HG03066 (cell line): ENCODE results near the gene SERPINH1.

ENCODE experiments used
- ATAC-seq: cut with Tn5 transposase; IDR thresholded peaks from one replicate; pipeline ENCODE4 v1.9.1; 2021; ENCODE audit warnings: low read depth; ENCODE audit not compliant: unreplicated experiment

Gene SERPINH1

DNA sequence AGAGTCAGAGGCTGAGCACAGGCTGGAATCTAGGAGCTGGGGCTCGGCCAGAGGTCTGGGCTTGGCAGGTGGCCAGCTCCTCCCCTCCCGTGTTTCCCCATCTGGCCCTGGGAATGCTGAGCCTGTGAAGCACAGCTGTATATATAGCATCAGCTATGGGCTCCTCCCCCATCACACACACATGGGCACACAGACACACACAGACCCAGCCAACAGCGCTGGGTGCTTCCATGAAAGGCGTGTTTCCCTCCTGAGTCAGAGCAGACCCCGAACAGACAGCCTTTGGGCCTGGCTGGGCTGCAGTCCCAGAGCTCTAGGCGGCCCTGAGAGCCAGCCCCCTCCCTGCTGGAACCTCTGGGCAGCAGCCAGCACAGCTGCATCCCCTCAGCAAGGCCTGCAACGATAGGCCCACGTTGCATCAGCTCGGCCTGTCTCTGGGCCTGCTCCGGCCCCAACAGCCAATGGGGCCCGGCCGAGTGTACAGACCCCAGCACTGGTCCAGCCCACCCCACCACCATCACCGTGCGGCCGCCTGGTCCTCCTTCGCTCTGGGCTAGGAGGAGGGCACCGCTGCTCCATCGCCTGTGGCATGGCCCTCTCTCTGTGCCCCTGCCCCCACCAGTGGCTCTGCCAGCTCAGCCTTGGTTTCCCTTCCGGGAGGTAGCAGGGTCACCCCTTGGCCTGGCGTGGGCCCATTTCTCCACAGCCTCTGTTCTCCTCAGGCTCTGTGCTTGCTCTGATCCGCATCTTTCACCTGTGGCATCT, 7.6 kb upstream of the SERPINH1 start:
- ATAC-seq = no peak

- no peak for ATAC-seq
Measured at GRCh38 chr11:75555079-75555811, 6.8 kb upstream of the SERPINH1 start.

DNA sequence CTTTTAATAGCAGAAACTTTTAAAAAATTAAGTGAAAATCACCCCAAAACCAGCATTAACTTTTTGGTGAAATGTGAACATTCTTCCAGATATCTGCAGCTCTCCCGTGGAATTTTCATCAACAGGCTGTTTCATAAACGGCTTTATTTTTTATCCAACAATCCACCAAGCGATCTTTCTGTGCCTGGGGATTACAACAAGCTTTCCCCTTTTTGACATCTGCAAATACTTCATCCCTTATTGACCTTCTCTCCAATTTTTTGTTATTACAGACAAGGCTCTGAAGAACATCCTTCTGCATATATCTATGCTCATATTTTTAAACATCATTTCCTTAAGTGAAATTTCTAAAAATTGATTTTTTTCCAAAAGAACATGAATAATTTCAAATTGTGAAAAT, 5.8 kb upstream of the SERPINH1 start:
- ATAC-seq = no peak

DNA sequence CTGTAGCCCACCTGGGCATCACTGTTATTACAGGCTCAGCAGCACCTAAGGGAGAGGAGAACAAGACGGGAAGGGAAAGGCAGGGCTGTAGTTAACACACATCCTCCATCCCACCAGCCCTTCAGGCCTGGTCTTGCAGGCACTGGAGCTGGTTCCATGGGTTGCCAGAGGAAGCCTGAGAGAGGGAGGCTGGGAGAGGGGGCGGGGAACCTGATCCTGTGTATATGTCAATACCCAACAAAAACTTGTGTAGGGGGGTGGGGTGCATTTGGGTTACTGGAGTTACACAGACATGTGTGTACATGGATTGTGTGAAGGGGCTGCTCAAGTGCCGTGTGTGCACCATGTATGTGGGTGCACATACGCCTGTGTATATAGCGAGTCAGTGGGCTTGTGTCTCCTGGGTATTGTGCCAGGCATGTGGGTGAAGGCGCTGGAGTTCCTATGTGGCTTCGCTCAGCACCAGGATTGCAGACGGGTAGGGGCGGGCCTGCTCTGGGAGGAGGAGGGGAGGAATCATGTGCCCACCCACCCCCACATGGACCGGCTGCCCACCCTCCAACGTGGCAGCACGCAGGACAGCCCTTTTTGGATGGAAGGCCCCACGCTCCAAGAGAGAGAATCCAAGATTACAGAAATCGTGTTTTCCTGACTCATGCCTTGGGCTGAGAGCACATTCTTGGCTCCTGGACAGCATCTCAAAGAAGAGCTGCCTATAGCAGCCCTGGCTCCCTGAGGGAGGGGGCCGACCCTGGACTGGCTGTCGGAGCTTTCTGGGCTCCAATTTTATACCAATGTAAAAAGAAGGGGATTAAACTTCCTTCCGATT, 4.2 kb upstream of the SERPINH1 start:
- no peak for ATAC-seq

- ATAC-seq = no peak
Measured at GRCh38 chr11:75558939-75559843, 2.9 kb upstream of the SERPINH1 start.

DNA sequence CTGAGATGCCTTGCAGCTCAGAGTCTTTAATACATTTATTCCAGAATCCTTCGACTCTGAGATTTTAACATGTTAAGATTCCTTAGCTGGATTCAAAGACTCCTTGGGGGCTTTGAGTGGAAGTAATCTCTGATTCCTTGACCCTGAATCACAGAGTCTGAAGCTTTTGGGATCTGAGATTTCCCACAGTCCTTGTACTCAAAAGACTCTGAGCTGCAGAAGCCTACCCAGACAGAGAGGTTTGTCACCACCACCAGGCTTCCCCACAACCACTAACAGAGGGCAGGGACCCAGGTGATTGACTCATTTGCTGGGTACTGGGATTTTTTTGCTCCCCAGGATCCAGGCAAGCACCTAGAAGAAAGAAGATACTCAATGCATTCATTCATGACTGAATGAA, 1.4 kb upstream of the SERPINH1 start:
- ATAC-seq = no peak

DNA sequence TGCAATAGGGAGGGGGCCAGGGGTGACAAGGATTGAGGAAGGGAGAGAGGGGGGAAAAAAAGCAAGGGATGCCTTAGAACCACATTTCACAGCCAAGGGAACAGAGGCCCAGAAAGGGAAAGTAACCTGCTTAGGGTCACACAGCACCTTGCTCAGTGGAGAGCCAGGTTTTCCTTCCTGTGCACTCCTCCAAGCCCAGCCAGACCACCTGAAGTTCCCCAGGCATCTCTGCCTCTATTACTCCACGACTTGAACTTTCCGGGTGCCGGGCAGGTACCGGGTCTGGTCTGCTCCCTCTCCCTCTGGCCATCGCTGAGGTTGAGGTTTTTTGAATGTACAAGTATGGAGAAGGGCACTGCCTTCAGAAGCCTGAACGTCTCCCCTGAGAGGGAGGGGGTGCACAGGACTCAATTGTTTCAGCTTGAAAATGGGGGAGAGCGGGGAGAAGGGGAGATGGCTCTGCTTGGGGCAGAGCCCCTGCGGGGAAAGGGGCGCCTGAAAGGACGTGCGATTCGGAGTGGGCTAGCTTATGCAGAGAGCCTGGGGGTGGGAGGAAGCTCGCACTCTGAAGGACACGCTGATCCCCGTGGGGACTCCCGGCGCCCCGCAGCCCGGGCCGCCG, 516 bp upstream of the SERPINH1 start:
- ATAC-seq = no peak

DNA sequence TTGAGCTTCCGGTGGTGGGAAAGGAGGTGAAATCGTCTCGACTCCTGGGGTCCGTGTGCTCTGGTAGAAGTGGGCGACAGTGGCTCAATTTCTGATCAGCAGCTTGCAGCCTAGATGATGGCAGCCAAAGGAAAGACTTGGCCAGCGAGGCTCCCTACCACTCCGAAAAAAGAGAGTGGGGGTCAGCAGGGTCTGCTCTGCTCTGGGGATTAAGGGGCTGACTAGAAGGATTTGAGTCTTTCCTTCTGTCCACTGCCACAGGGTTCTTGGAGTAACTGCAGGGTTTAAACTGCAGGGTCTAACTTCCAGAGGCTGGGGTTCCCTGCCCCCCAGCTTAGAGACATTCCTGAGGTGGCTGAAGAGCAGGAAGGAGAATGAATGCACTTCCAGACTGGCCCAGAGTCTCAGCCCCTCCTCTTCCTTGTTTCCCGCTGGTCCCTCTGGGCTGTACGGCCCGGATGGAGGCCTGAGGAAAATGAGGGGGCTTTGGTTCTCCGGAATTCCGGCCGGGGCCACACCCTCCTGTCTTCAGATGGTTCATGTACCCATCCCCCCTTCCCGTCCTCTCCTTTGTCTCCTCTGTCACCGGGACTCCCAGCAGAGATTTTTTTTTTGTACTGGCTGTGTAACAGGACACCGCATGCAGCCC, 907 bp downstream of the SERPINH1 start:
- no peak for ATAC-seq

DNA sequence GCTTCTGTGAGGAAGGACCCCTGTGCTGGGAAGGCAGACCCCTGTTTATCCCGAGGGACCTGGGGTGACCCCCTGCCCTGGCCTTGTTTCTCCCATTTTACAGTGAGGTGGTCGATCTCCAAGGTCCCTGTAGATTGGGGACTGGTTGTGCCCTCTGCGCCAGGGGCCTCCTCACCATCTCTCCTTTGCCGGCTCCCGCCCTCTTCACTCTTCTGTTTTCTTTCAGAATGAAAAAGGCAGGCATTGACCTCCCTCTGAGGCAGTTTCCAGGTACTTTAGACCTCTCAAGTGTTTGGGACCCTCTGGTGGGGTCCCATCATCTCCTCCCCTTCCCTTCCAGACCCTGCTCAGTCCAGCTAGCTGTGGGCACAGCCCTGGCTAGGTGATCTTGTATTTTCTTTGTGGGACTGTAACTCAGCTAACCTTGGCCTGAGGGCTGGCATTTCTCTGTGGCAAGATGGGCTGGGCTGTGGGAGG, 1.5 kb downstream of the SERPINH1 start:
- no peak for ATAC-seq

GRCh38 chr11:75563978-75564552, 2.0 kb downstream of the SERPINH1 start:
- ATAC-seq = no peak

- no peak for ATAC-seq
Measured at GRCh38 chr11:75565221-75565814, 3.3 kb downstream of the SERPINH1 start.

GRCh38 chr11:75565916-75566762, 4.1 kb downstream of the SERPINH1 start:
- no peak for ATAC-seq

DNA sequence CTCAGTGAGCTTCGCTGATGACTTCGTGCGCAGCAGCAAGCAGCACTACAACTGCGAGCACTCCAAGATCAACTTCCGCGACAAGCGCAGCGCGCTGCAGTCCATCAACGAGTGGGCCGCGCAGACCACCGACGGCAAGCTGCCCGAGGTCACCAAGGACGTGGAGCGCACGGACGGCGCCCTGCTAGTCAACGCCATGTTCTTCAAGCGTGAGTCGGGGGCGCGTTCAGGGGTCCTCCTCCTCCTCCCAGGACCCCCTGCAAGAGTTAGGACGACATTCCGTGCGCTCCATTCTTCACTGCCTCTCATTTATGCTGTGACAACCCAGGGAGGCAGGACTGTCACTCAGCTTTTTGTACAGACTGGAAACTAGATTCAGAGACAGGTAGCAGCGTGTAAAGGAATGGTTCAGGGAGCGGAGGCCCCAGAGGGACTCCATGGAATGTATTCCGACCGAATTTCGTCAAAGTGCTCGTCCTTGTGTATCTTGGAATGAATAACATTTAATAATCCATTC, 4.8 kb downstream of the SERPINH1 start:
- no peak for ATAC-seq

DNA sequence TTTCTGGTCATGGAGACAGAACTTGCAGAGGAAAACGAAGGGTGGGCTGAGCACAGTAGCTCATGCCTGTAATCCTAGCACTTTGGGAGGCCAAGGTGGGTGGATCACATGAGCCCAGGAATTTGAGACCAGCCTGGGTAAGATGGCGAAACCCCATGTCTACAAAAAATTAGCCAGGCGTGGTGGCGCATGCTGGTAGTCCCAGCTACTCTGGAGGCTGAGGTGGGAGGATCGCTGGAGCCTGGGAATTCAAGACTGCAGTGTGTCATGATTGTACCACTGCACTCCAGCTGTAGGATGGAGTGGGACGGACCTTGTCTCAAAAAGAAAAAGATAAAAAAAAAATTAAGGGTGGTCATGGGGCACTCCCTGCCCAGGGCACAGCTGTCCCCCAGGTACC, 5.9 kb downstream of the SERPINH1 start:
- ATAC-seq = no peak

DNA sequence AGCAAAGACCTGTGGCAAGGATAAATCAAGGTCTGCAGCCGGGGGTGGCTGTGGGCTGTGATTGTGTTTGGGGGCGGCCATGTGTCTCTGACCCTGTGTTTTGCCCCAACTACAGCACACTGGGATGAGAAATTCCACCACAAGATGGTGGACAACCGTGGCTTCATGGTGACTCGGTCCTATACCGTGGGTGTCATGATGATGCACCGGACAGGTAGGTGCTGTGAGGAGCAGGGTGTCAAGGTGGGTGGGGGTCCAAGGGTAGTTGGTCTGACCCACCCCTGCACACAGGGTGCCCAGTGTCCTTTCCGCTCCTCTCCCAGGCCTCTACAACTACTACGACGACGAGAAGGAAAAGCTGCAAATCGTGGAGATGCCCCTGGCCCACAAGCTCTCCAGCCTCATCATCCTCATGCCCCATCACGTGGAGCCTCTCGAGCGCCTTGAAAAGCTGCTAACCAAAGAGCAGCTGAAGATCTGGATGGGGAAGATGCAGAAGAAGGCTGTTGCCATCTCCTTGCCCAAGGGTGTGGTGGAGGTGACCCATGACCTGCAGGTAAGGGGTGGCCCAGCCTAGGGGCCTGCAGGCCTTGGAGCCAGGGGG, 6.7 kb downstream of the SERPINH1 start:
- no peak for ATAC-seq

DNA sequence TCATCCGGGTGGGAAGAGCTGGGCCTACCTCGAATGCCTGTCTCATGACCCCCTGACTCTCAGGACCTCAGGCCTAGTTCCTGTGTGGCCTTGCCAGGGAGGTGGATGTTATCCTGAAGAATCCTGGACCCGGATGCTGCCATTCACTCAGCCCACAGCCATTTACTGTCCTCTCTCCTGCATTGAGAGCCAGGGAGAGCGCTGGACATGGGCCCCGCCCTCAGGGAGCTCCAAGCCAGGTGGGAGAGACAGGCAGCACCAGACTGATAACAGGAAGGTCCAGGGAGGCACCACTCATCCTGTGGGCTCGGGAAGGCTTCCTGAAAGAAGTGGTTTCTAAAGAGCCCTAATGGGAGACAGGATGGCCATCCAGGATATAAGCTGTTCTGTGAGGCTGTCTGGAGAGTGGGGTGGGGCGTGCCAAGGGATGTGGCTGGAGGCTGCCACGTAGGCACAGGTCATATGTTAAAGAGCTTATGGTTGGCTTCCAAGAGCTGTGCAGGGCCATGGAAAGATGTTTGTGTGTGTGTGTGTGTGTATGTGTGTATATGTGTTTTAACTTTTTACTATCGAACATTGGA, 8.6 kb downstream of the SERPINH1 start:
- ATAC-seq = no peak

- ATAC-seq = no peak
Measured at GRCh38 chr11:75571625-75572024, 9.6 kb downstream of the SERPINH1 start.
